Cardiac fibroblast (primary cell): ENCODE results near the gene SPEM1.

Source experiments
- DNase-seq, 2 donors: peaks; one replicate each; pipeline versions ENCODE4 v3.0.0 to v3.0.0-alpha.2; 2010; ENCODE audit warnings: low read depth in 2 of 2
- H3K4me3 ChIP-seq, 2 donors: replicated peaks in 1 of 2; 1 replicate in 1 of 2; 2 replicates in 1 of 2; pipeline ENCODE4 v1.5.1; 2011; ENCODE audit warnings: low read depth in 2 of 2, low read length in 2 of 2, mild to moderate bottlenecking in 2 of 2, moderate library complexity in 1 of 2
- TF ChIP-seq, protein P1 (sequence below): IDR thresholded peaks from one replicate; pipeline ENCODE4 v1.5.1; 2011; ENCODE audit warnings: low read depth, mild to moderate bottlenecking, low read length, inconsistent platforms

SPEM1 gene

GRCh38 chr17:7426896-7427489 lies 6.9 kb downstream of the SPEM1 start:
- TF ChIP-seq, protein P1, sequence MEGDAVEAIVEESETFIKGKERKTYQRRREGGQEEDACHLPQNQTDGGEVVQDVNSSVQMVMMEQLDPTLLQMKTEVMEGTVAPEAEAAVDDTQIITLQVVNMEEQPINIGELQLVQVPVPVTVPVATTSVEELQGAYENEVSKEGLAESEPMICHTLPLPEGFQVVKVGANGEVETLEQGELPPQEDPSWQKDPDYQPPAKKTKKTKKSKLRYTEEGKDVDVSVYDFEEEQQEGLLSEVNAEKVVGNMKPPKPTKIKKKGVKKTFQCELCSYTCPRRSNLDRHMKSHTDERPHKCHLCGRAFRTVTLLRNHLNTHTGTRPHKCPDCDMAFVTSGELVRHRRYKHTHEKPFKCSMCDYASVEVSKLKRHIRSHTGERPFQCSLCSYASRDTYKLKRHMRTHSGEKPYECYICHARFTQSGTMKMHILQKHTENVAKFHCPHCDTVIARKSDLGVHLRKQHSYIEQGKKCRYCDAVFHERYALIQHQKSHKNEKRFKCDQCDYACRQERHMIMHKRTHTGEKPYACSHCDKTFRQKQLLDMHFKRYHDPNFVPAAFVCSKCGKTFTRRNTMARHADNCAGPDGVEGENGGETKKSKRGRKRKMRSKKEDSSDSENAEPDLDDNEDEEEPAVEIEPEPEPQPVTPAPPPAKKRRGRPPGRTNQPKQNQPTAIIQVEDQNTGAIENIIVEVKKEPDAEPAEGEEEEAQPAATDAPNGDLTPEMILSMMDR = no peak
- no peak for DNase-seq

GRCh38 chr17:7427549-7427948 lies 7.4 kb downstream of the SPEM1 start:
- TF ChIP-seq, protein P1 = no peak
- H3K4me3 ChIP-seq = no peak overlapping the region
- DNase-seq = no peak

More at GRCh38 chr17:7426896-7427489, 6.9 kb downstream of the SPEM1 start:
- no peak overlapping the region for H3K4me3 ChIP-seq

- TF ChIP-seq, protein P1 = no peak
- H3K4me3 ChIP-seq = no peak within 1 kb of the TSS
- no peak for DNase-seq
These were observed 8.4 kb downstream of the SPEM1 start, which contains the start of gene SPEM3 for GRCh38 chr17:7428557-7428956. Gene SPEM3 (plus strand): TSS chr17:7428857. CDS start chr17:7428903, 46 bp downstream.

- TF ChIP-seq, protein P1 = no peak
- no peak for DNase-seq
- no peak overlapping the region for H3K4me3 ChIP-seq
These were observed 9.6 kb downstream of the SPEM1 start for GRCh38 chr17:7429722-7430121.

DNA sequence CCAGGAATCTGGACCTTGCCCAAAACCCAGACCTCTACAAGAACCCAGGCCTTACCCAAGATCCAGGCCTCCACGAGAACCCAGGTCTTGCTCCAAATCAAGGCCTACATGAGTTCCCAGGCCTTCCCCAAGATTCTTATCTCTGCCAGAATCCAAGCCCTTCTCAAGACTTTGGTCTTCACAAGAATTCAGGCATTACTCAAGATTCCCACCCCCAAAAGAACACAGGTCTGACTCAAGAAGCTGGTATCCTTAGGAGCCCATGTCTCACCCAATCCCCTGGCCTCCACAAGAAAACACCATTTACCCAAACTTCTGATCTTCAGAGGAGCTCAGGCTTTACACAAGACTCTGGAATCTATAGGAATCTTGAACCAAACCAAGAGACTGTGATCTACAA lies 11.1 kb downstream of the SPEM1 start:
- H3K4me3 ChIP-seq = no peak overlapping the region
- TF ChIP-seq, protein P1 = no peak
- DNase-seq = no peak

DNA sequence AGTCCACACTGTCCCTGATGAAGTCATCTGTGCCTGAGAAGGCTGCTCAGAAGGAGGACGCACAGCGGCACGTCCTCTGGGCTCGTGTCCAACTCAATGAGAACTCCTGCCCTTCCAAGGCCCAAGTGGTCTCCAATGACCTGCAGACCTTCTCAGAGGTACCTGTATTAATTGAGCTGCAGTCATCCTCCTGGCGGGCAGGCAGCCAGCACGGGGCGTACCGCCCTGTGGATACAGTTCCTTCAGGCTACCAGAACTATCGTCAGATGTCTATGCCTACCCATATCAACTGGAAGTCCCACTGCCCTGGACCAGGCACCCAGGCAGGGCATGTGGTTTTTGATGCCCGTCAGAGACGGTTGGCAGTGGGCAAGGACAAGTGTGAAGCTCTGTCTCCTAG lies 12.2 kb downstream of the SPEM1 start:
- TF ChIP-seq, protein P1 = no peak
- H3K4me3 ChIP-seq = no peak overlapping the region
- DNase-seq = no peak
